ENCODE data around the gene PRPF40A. TPM values are rescaled to one million over a fixed set of nuclear protein-coding genes. Genes with fewer than 3 reads are reported as not detected.
A peak's percentile ranks its signal among the peaks of the same experiment; 100 is the strongest.

The PRPF40A gene
- total RNA-seq, 1 donor from 2014 or later = 96.8 TPM

DNA sequence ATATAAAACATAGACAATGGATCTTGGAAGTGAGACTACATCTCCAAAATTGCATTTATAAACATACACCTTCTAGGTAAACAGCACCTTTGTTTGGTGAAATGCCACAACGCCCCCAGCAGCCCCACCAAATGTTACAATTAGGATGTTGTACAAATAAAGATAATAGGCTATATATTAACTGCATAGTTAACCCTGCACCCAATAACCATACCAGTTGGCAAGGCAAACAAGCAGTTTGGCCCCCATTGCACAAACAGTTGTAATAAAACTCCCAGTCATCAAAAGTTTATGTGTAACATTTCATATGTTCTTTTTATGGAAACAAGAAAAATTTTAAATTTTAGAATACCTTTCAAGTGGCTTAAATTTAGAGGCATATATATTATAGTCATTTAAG is 67.3 kb downstream of the PRPF40A start:
- no peak for DNase-seq

DNA sequence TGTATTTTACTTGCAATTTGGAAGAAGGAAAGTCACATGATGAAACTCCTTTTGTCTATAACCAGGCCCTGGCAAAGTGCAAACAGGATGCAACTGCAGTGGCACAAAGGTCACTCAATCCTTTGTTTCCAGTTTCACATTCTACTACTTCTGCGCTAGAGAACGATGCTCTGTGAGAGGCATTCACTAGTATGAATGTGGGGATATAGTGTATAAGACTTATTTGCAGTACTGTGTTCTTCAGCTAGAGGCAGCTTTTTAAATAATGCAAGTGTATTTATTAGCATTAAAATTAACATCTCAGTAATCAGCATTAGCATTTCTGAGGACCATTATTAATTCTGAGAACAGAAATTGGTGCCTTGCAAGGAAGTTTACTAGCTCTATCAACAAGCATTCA is 68.9 kb downstream of the PRPF40A start:
- no peak for DNase-seq

DNA sequence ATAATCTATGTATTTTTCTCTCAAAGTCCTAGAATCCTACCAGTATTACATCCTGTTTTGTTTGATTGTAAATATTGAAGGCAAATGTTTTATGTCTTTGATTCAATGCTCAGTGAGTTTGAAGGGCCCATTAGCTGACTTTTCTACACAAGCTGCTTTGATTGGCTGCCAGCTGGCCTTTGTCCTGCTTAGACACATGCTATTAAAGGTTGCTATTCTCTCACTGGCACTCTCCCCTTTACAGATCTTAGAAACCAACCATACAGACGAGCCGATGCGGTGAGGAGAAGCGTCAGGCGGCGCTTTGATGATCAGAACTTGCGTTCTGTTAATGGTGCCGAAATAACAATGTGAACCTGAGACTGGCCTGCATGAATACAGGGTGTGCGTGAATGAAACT is 69.7 kb downstream of the PRPF40A start:
- no peak for DNase-seq

DNA sequence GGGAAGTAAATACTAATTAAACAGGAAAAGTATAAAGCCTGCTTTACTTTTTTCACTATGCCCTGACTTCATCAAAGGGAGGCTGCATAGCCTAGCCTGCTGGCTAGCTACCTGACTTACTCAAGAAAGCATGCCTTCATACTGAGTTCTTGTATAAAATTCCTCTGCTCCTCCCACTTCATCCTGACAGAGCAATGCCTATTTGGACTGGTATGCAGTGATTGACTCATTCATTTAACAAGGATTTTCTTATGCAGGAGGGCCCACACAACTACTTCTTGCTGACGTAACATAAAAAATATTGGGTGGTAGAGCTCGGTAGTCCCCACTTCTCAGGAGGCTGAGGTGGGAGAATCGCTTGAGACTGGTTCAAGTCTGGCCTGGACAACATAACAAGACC is 70.5 kb downstream of the PRPF40A start:
- DNase-seq = no peak

DNA sequence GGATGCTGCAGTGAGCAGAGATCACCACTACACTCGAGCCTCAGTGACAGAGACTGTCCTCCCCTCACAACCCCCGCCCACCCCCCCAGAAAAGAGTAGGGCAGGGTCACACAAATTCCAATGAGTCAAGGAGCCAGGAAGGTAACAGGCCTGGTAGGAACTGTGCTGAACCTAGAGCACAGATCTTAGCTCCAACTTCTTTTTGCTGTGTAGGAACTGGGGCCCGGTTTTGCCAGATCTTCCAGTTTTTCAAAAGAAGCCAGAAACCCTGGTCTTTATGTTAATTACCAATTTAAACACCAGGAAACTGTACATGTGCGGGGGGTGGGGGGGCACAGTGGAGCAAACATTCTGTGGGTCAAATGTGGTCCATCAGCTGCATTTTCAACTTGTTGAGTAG is 71.0 kb downstream of the PRPF40A start:
- no peak for DNase-seq

DNA sequence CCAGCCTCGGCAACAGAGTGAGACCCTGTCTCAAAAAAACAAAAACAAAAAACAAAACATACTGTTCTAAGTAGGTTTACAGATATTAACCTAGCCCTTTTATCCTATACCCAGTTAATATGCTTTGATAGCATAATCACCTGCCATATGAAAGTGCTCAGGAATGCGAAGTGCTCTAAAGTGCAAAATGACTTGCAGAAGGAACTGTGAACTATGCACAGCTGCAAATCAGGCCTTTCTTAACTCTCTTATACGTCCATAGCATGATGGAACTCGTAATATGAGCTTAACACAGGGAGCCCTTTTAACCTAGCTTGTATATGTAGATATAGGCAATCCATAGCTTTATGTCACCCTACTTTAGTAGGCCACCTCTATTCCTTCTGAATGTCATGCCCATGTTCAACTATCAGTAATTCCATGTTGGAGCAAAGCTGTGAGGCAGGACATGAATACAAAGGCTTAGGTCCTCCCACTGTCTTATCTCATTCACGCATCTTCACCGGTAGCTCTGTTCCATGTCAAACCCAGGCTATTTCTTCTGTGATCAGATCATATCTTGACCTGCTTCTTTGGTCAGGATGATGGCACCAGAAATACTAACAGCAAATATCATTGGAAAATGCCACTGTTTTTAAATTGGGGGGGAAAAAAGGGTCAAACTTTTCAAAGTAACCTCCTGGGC is 72.9 kb downstream of the PRPF40A start:
- no peak for DNase-seq

DNA sequence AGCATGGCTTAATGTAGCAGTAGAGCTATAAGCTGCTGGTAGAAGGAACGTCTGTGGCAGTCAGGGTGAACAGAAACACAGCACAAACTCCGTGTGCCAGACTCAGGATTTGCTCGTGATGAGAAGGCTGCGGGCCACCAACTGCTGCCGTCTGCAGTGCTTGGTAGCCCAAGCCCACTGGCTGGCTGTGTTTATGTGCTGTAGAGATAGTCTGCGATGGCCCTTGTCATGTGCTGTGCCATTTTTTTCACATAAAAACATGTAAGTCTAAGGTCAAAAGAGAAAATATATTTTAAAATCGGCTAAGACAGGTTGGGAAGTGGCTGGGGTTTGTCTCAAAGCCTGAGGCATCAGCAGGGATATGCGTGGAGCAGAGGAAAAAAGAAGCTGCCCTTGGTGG is 78.7 kb downstream of the PRPF40A start:
- DNase-seq = no peak

DNA sequence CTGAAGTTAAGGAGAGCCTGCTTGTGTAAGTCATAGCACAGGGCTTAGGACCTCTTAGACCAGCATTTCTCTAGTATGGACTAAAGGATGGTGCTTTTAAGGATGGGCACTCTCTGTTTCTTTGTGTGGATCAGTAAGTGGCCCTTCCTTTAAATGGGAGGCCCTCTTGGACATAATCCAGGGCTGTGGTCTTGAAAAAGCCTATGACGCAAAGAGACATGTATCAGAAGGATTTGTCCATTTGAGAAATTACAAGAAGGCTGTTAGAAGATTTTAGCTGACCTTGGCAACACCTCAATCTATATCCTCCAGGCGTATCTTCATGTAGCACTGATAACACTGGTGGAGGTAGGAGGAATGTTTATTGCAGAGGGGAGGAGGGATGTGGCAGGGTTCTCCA is 79.2 kb downstream of the PRPF40A start:
- no peak for DNase-seq

DNA sequence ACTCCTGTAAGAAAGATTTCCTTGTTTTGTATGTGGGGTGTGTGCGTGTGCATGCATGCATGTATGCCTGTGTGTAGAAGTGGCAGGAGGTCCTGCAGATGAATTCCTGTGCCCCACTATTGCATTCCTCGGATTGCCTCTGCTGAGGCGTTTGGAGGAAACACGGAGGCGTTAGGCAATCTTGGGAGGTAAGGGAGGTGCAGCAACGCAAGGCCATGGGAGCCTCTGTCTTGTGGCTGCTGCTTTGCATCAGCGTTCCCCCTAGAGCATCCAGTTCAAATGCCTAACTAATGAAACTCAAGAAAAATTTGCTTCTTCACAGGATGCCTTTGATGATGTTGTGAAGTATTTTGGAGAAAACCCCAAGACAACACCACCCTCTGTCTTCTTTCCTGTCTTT is 80.0 kb downstream of the PRPF40A start:
- DNase-seq = no peak

DNA sequence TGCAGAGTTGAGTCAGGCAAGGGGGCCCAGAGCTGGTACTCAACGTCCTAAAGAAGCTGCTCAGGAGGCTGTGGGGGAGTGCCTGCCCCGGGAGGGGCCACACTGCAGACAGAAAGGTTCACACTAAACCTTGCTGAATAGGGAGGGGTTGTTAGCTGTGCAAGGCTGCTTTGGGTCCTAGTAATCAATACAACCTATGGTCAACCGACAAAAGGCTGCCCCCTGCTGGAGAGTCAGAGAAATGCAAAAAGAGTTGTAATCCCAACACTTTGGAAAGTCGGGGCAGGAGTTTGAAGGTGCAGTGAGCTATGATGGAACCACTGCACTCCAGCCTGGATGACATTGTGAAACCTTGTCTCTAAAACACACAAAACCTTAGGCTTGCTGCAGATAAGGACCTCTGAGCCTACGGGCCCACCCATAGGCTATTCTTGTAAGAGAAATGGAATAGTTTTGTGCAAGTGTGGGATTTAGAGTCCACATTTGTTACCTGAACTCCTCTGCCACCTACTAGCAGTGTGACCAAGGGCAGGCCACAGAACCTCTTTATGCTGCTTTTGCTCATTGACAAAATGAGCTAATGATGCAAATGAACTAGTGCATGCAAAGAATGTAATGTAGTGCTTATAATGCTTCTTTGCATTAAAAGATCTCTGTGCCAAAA is 81.5 kb downstream of the PRPF40A start:
- peak; percentile 39 for DNase-seq

DNA sequence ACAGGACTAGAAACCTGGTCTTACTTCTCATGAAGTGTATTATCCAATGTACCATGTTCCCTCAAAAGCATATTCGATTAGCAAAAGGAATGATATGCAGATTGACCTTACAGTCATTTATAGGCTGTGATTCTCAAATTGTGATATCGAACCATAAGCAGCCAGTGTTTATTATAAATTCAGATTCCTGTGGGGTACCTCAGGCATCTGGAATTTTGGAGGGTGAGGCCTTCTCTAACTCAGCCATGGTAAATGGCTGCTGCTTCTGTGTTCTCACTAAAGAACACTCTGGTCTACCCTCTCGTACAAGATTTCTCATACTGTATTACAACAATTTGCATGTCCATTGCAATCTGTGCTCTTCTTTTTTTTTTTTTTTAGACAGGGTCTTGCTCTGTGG is 84.5 kb downstream of the PRPF40A start:
- no peak for DNase-seq

DNA sequence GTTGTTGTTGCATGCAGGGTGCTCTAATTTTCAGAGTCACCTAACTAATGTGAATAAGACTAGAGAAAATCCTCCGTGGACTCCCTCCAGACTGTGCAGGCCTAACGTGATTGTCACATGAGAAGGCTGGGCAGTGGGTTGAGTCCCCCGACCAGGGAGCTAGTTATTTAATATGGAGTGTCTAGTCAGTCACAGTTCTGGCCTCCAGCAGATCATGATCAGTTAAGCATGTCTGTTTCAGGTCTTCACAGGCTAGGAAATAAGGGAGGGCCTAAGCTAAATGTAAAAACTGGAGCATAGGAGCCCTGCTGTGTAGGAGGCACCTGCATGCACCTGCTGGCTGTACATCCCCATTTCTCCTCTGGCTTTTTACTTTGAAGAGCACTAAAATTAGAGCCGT is 86.8 kb downstream of the PRPF40A start:
- no peak for DNase-seq

DNA sequence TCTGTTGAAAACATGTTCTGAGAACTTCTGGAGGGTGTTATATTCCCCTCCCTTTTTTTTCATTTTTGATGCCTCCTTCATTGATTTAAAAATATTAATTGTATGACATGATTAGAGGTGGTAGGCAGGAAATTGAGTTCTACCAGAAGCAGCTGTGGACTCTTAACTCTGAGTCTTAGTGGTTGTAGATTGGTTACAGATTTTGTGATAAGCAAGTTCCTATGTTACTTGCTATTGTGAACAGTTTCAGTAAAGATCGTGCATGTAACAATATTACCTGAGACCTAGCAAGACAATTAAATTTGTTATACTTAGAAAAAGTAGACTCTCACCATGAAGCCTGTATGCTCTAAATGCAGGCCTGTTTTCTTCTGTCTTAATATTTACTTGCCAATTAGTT is 88.1 kb downstream of the PRPF40A start:
- no peak for DNase-seq

DNA sequence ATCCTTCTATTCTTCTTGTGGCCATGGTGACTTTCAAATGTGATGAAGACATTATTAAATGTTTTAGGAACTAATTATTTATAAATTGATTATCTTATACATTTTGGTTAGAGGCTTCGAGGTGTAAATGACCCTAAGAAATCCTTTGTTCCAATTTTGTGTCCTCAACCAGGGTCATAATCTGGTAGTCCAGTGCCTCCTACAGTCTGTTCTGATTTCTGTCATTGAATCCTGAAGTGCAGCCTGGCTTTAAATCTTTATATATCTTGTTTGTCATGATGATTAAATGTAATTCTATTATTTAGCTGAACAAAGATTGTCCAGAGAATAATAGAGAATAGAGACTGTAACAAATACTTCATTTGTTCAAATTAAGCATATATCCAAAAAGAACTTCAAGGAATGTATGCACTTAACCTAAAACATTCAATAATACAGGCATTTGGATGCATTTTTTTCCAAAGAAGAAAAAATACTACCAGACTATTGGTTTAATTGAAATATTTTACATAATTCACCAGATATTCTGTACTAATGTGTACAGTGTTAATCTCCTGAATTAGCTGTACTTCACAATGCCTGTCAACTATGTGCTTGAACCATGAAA is 89.8 kb downstream of the PRPF40A start:
- peak; percentile 35 for DNase-seq

DNA sequence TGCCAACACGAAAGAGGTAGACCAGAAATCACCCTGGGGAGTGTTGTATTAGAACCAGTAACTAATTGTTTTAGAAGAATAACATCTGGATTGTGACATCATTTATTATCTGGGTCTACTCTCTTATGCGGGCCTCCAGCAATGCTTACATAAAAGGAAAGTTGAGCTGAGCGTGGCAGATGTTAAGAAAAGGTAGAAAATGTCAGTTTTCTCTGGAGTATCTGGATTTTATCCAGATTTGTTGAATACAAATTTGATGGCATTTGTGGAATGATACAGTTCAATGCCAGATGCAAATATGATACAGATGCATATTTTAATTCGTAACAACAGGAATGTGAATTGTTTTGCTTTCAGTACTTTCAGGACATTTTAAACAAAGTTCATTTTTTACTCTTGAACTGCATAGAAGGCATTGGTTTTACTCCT is 90.3 kb downstream of the PRPF40A start:
- DNase-seq = no peak

DNA sequence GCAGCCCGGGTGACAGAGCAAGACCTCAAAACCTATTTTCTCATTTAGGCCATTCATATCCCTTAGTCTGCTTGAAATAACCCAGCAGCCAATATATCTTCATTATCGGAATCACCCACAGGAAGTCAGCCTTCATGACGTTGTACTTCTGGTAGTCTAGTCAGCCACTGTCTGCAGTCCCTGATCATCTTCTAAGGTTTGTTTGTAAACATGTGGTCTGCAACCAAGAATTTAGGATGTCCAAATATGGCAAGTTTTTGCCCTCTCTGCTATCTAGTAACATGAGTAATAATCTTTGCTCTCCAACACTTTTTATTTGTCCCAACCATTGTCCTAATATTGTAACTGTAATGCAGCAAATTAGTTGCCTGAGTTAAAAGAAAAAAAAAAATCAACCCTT is 92.5 kb downstream of the PRPF40A start:
- no peak for DNase-seq

DNA sequence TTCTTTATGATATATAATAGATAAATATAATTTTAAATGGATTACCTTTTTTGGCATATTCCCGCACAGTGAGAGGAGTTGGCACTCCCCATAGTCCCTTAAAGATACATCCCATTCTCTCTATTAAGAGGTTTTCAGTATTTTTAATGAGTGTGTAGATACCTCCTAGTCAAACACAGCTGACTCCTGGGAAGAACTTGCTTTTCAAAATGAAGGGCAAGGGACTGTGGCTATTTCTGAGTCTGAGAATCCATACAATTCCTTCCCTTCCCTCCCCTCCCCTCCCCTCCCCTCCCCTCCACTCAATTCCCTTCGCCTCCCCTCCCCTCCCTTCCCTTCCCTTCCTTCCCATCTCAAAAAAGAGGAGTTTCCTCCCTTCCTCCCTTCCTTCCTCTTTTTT is 93.5 kb downstream of the PRPF40A start:
- DNase-seq = no peak

DNA sequence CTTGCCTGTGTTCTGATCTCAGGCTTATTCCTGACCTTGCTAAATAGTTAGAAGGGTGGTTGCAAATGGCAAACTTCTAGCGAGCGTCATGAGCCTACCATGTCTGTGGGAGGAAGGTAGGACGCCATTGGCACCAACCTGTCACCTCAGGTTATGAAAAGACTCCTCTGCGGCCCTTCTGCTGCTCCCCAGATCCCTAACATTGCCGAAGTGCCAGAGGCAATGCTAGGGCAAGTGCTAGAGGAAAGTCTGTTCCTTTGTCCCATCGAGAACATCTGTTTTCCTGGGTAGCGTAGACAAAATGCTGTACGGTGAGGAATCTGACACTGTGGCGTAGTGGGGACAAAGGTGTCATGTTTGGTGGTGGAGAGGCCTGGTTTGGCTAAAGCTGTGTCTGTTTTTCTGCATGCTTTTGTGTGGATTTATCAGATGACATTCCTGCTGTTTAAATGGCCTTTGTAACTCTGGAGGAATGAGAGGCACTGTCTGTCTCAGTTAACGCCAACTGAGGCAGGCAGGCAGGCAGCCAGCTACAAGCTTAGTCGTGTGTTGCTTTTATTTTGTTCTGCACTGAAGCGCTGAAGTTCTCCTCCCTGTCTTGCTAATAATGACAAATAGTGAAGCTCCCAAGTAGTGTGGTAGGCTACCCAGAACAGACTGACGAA is 94.1 kb downstream of the PRPF40A start:
- DNase-seq = no peak

DNA sequence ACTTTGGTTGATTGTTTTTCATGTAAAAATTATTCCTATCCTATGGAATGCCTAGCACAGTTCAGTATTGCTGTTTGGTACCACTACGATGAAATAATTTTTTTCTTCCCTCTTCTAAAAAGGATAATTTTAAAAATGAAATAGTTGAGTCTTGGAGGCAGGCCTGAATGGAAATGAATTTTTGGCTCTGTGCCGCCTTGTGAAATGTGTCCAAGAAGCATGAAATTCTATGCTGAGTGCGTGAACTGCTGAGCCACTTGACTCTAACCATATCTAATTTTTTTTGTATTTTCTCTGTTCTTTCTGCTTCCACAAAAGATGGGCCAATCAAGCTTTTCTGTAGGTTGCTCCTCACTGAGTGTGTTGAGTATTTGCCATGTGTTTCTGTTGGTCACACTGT is 95.0 kb downstream of the PRPF40A start:
- DNase-seq = no peak

DNA sequence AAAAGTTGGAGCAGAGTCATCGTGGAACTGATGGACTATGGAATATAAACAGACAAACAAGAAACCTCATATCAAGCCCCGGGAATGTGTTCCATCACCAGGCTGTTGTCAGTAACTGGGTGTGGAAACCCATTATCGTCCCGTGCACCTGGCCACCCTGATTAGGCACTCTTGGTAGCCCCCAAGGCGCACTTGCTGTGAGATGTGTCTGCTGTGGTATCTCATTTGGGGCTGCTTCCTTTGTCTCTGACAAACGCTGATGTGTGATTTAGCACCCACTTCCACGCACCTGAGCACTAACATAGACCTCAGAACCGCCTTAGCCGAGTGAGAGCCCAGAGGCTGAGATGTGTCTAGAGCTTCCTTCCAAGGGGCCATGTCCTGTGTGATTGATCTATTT is 96.3 kb downstream of the PRPF40A start:
- DNase-seq = no peak

DNA sequence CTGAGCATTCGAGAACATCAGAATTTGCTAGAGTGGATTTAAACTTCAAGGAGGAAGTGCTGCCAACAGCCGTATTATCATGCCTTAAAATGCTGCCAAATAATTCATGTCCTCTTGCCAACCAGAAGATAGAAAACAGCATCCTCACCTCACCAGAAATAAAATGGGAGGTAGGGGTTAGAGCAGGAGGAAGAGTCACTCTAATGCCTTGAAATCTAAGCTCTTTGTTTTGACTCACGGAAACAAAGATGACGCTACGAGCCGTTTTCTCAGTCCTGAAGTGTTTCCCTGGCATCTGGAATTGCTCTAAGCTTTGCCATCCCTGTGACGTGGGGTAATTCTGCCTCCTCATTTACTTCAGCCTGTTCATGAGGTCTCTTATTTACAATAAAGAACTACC is 97.1 kb downstream of the PRPF40A start:
- no peak for DNase-seq

DNA sequence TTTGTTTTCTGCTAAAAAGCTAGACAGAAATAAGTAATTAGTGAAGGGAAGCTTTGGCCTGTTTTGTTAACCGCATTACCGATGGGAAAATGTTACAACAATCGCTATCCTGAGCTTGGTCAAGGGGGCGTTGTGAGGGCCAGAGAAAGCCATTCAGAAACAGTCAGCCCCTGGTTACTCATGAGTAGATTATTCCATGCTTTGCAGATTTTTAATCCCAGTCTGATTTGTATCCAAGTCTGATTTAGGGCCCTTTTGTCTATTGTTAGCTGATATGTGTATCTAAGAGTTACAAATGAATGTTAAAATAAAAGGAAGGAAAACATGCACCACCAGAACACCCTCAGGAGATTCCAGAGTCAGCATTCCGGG is 99.1 kb downstream of the PRPF40A start:
- DNase-seq = no peak

DNA sequence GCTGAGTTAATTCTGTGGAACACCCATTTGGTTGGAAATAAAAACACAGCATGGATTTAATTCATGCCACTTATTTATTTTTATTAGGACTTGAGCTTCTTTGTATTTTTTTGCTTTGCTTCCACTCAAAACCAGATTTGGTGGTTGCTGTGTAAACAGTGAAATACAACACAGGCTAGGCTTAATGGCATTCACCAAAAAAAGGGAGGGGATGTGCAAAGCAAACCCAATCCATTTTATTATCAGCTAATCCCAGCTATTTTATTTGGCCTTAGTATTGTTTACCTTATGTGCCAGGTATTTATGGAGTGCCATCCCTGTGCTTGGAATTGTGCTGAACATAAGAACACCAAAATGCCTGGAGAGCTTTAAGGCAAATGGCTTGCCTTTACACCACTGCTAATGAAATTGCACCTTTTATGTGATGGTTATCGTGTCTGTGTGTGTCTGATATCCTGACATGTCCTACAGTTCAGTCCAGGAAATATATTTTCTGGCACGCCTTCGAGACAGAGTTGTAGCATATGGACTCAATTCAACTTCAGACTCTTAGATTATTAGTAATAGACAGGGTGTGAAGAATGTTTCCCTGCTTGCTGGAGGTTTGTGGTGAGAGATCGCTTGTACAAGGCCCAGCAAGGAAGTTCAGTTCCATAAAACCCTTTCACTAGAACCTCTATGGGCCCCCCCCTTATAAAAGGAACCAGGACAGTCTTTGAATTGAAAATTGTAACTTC is 99.6 kb downstream of the PRPF40A start:
- DNase-seq = no peak

Data from skin of body (tissue), 2 donors.